Endometrium (tissue), 2 donors: ENCODE data around the gene UGT1A4.
"Not testable (repeated sequence)": the region's sequence is repeated elsewhere in the genome, so short reads cannot be mapped to it uniquely, and the experiment has no call there.

Experiments used
- FAIRE-seq: peaks from 2 replicates; lab custom pipeline; 2012; peaks lifted over from hg19 to GRCh38; lab: Jason Lieb, UNC
- donor health status: control.
- donor health status: control.

UGT1A4 gene

DNA sequence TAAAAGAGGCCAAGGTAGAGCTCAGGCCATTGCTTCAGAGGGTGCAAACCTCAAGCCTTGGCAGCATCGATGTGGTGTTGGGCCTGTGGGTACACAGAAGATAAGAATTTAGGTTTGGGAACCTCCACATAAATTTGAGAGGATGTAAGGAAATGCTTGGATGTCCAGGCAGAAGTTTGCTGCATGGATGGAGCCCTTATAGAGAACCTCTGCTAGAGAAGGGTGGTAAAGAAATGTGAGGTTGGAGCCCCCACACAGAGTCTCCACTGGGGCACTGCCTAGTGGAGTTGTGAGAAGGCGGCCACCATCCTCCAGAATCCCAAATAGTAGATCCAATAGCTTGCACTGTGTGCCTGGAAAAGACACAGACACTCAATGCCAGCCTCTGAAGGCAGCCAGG lies 32.2 kb downstream of the UGT1A4 start:
- not testable (repeated sequence) for FAIRE-seq

DNA sequence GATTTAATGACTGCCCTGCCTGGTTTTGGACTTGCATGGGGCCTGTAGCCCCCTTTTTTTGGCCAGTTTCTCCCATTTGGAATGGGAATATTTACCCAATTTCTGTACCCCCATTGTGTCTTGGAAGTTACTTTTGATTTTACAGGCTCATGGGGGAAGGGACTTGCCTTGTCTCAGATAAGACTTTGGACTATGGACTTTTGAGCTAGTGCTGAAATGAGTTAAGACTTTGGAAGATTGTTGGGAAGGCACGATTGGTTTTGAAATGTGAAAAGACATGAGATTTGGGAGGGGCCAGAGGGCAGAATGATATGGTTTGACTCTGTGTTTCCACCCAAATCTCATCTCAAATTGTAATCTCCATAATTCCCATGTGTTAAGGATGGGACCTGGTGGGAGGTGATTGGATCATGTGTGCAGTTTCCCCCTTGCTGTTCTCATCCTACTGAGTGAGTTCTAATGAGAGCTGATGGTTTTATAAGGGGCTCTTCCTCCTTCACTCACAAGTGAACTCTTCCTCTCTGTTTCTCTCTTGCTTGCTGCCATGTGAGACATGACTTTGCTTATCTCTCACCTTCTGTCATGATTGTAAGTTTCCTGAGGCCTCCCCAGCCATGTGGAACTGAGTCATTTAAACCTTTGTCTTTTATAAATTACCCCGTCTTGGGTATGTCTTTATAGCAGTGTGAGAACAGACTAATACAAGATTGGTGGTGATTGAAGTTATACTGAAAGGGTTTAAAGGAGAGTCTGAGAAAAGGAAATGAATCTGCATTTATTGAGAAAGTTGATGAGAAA lies 32.9 kb downstream of the UGT1A4 start:
- not testable (repeated sequence) for FAIRE-seq

DNA sequence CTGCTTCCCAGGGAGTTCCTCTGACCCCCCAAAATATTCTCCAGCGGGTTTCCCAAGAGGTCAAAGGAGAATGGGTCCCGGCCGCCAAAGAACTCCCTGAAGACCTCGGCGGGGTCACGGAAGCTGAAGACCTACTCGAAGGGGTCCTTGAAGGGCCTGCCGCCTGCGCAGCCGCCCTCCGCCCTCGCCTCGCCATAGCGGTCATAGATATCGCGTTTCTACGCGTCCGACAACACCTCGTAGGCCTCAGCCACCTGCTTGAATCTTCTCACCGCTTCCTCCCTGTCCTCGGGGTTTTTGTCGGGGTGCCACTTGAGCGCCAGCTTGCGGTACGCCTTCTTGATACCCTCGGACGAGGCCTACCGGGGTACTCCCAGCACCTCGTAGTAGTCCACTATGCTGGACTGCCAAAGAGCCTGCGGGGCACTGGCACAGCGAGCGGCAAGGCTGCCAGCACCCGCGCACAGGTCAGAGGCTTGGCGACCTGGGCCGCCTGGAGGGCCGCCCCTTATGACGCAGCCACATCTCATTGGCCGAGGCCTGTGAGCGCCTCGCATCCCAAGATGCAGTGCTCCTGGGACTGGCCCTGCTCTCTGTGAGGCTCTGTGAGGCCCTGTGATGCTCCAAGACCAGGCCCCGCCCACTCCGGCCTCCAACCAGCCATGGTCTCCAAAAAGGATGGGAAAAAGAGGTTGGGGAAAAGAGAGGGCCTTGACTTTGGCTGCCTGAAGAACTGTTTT lies 36.5 kb downstream of the UGT1A4 start:
- FAIRE-seq: no peak

DNA sequence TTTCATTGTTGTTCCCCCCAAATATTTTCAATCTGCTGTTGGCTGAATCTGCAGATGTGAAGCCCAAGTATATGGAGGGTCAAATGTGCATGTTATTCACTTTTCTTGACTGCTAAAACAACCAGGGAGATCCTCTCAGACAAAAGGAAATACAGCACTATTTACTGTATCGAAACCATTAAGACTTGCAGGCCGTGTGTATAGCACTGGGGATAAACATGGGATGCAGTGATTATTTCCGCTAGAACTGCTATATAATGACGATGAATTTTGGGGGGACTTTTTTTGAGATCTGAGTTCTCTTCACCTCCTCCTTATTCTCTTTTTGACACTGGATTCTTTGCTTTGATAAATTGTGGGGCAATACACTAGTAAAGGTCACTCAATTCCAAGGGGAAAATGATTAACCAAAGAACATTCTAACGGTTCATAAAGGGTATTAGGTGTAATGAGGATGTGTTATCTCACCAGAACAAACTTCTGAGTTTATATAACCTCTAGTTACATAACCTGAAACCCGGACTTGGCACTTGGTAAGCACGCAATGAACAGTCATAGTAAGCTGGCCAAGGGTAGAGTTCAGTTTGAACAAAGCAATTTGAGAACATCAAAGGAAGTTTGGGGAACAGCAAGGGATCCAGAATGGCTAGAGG lies 38.0 kb downstream of the UGT1A4 start:
- FAIRE-seq: no peak

DNA sequence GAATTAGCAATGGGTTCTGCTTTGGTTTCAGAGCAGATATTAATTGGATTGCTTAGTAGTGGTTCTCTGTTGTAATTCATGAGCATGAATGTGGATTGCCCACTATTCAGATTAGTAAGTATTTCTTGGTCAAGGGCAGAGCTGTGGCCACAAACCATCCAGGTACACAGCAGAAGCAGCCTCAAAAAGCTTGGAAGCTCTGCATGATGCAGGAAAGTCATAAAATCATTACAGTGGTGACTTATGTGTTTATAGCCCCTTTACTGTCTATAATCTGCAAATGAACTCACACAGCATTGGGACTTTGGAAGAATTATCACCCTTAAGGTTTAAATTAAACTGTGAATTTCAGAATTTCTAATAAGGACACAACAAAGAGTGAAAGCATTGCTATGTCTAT lies 39.6 kb downstream of the UGT1A4 start:
- no peak for FAIRE-seq

DNA sequence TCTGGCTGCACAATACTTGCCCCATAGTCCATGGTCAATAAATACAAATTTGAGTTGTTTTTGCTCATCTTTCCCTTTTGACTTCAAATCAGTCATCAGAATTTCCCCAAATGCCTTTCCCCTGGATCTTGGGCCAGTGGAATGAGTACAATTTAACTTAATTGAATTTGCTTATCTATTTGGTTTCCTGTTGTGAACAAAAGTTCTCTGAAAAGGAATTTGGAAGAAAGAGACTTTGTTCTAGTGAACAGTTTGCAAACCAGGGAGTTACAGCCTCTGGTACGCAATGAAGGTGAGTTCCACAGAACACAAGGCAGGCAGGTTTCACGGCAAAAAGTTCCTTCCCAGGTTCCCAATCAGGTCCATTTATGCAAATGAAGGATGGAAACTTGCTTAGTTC lies 40.3 kb downstream of the UGT1A4 start:
- FAIRE-seq: no peak

DNA sequence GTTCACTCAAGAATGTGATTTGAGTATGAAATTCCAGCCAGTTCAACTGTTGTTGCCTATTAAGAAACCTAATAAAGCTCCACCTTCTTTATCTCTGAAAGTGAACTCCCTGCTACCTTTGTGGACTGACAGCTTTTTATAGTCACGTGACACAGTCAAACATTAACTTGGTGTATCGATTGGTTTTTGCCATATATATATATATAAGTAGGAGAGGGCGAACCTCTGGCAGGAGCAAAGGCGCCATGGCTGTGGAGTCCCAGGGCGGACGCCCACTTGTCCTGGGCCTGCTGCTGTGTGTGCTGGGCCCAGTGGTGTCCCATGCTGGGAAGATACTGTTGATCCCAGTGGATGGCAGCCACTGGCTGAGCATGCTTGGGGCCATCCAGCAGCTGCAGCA lies 41.5 kb downstream of the UGT1A4 start, which contains the start of gene UGT1A1:
Gene UGT1A1 (plus strand): TSS at position 228 of the 400 bp plus-strand sequence. CDS start 18 bp downstream, at position 246.
- no peak for FAIRE-seq

DNA sequence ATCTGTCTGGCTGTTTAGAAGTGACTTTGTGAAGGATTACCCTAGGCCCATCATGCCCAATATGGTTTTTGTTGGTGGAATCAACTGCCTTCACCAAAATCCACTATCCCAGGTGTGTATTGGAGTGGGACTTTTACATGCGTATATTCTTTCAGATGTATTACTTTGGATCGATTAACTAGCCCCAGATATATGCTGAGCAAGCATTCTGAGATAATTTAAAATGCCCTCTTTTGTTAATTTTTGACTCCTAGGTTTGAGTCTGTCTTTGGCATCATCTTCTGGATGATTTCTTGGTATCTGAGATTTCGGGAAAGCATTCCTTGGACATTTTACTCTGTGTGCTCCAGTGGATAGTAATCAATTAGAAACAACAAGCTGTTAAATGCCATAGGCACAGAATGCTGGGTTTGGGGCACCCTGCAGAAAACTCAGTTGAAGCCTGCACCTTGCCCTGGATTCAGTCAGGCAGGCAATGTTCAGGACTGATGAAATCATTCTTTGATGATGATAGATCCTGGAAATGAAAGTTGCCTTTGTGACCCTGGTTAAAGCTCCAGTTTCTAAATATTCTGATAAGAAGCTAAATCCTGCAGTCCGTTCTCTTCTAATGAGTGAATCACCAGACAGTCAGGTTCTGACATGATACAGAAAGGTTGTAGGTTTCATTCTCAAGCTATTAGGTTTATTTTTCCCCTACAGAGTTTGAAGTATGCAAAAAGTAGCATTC lies 42.7 kb downstream of the UGT1A4 start:
- no peak for FAIRE-seq

DNA sequence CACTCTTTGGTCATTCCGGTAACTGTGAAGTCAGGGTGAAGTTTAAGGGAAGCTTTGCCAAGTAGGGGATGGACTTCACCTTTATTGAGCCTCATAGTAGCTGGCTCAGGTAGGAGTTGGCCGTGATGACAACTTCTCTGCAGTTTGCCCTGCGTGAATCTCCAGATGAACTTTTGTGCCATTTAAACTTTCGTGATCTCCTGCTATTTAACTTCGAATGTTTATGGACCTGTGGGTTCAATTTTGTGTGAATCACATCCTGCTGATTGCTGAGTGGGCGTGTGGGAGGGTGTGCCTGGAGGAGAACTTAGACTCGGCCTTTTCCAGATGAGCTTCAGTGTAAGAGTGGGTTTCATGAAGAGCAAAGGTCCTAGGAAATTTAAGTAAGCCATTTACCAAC lies 45.7 kb downstream of the UGT1A4 start:
- FAIRE-seq: no peak

DNA sequence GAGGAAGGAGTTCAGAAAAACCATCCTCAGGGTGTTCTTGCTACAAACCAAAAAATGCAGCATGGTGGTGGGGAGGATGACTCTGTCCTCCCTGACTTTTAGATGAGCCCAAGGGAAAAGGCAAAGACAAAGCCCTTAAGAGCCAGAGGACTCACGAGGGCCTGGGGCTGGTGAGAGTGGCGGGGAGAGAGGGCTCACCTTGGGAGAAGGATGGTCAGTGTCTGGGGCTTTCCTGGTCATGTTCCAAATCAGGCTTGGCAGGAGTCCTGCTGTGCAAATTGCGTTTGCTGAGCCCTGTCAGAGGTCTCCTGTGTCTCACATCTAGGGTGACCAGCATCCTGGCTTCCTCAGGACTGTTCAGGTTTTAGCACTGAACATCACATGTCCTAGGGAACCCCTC lies 46.2 kb downstream of the UGT1A4 start:
- FAIRE-seq: no peak

DNA sequence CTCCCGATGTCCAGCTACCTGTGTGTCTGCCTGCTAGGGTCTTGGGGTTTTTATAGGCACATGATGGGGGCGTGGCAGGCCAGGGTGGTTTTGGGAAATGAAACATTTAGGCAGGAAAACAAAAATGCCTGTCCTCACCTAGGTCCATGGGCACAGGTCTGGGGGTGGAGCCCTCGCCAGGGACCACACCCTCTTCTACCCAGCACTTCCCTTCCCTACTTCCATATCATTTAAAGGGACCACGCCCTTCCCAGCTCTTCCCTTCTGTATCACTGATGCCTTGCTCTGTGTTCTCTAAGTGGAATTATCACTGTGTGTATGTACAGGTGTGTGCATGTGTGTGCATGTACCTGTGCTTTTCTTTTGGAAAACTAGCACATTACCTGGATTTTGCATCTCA lies 47.9 kb downstream of the UGT1A4 start:
- FAIRE-seq: no peak

DNA sequence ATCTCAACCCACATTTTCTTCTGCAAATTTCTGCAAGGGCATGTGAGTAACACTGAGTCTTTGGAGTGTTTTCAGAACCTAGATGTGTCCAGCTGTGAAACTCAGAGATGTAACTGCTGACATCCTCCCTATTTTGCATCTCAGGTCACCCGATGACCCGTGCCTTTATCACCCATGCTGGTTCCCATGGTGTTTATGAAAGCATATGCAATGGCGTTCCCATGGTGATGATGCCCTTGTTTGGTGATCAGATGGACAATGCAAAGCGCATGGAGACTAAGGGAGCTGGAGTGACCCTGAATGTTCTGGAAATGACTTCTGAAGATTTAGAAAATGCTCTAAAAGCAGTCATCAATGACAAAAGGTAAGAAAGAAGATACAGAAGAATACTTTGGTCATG lies 49.5 kb downstream of the UGT1A4 start:
- FAIRE-seq: no peak

DNA sequence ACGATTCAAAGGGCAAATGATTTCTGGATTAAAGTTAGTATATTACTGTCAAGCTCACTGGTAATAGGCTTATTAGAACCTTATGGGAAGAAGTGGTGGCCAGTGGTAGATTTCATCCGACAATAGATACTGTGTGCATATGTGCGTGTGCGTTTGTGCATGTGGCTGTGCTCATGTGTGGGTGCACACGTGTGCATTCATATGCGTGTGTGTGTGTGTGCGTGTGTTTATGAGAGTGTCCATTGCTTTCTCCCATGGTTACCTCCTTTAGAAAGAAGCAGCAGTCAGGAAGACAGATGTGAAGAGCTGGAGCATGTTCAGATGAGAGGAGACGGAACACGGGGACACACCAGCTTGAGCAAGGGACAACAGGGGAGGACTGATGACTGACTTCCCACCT lies 50.7 kb downstream of the UGT1A4 start:
- FAIRE-seq: no peak

DNA sequence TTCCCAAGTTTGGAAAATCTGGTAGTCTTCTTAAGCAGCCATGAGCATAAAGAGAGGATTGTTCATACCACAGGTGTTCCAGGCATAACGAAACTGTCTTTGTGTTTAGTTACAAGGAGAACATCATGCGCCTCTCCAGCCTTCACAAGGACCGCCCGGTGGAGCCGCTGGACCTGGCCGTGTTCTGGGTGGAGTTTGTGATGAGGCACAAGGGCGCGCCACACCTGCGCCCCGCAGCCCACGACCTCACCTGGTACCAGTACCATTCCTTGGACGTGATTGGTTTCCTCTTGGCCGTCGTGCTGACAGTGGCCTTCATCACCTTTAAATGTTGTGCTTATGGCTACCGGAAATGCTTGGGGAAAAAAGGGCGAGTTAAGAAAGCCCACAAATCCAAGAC lies 53.6 kb downstream of the UGT1A4 start:
- no peak for FAIRE-seq

DNA sequence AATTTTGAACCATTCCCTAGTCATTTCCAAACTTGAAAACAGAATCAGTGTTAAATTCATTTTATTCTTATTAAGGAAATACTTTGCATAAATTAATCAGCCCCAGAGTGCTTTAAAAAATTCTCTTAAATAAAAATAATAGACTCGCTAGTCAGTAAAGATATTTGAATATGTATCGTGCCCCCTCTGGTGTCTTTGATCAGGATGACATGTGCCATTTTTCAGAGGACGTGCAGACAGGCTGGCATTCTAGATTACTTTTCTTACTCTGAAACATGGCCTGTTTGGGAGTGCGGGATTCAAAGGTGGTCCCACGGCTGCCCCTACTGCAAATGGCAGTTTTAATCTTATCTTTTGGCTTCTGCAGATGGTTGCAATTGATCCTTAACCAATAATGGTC lies 54.0 kb downstream of the UGT1A4 start:
- no peak for FAIRE-seq

DNA sequence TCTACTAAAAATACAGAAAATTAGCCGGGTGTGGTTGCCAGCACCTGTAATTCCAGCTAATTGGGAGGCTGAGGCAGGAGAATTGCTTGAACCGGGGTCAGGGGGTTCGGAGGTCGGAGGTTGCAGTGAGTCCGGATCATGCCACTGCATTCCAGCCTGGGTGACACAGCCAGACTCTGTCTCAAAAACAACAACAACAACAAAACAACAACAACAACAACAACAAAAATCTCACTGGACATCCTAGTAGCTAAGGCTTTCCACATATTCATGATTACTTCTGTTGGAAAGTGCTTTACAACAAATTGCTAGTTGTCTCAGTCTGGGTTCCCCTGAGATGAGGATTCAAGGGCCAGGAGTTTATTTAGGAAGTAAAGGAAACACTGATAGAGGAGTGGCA lies 55.3 kb downstream of the UGT1A4 start:
- no peak for FAIRE-seq

DNA sequence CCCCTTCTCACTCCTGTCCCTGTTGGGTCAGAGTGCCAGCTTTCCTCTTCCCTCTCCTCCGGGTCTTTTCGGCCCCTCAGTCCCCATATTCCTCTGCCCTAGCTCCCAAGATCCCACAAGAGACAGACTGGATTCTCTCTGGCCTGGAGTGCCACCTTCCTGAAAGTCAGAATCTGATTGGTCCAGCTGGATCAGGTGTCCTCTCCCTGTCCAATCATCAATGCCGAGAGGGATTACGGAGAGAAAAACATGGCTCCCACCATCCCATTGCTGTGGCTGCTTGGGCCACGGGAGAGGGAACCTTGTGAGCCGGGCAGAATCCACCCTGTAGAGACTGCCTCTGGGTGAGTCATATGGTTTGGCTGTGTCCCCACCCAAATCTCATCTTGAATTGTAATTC lies 56.9 kb downstream of the UGT1A4 start:
- no peak for FAIRE-seq

DNA sequence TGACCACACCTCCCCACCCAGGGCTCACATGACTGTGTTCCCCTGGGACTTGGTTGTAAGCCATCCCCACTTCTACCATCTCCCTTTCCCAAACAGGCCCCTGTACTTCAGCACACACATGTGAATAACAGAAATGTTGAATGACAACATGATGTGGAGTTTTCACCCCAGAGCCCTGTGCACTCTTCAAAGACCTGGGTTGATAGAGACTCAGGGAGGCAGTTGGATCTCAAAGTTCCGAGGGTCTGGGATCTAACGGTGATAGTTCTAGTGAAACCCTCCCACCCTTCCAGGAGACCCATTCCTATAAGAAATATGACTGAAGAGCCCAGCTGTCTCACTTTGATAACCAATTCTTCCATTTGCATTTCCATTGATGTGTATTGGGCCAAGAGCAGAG lies 59.5 kb downstream of the UGT1A4 start, which contains the start of gene MROH2A:
Gene MROH2A (plus strand): TSS at position 301 of the 400 bp plus-strand sequence. CDS start 1,029 bp downstream, outside the sequence.
- FAIRE-seq: no peak

DNA sequence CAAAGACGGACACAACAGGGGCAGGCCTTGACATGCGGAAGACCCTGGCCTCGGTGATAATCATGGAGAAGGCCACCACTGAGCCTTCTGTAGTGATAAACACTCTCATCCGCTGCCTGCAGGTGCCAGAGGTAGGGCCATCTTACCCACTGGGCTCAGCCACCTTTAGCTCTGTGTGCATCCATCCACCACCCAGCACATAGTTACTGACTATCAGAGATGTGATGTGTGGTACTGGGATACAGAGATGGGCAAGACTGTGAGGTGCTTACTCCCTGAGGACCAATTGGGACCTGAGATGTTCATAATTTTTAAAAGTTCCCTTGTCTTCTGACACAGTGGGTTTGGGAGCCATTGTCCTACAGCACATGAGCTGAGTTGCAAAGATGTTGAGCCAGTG lies 61.2 kb downstream of the UGT1A4 start:
- no peak for FAIRE-seq

DNA sequence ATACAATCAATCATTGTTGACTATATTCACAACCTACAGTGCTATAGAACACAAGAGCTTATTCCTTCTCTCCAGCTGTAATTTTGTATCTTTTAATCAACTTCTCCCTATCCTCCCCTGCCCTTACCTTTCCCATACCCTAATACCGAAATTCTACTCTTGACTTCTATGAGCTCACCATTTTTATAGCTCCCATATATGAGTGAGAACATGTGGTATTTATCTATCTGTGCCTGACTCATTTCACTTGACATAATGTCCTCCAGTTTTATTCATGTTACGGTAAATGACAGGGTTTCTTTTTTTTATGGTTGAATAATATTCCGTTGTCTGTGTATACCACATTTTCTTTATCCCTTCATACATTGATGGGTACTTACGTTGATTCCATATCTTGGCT lies 62.2 kb downstream of the UGT1A4 start:
- FAIRE-seq: no peak

DNA sequence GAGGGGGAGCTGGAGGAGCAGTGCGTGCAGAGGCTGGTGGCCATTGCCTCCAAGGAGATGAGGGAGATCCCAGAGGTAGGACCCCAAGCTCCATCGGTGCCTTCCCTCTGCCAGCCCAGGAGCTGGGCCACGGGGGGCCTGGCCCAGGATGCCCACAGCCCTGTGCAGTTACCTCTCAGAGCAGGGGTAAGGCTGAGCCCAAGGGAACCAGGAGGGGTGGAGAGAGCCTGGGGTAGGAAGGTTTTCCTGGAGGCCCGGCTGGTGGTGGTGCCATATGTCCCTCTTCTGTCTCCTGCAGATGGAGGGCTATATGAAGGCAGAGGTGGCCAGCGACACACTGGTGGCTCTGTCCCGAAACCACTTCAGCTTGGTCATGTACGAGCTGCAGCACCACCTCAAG lies 71.0 kb downstream of the UGT1A4 start:
- no peak for FAIRE-seq

DNA sequence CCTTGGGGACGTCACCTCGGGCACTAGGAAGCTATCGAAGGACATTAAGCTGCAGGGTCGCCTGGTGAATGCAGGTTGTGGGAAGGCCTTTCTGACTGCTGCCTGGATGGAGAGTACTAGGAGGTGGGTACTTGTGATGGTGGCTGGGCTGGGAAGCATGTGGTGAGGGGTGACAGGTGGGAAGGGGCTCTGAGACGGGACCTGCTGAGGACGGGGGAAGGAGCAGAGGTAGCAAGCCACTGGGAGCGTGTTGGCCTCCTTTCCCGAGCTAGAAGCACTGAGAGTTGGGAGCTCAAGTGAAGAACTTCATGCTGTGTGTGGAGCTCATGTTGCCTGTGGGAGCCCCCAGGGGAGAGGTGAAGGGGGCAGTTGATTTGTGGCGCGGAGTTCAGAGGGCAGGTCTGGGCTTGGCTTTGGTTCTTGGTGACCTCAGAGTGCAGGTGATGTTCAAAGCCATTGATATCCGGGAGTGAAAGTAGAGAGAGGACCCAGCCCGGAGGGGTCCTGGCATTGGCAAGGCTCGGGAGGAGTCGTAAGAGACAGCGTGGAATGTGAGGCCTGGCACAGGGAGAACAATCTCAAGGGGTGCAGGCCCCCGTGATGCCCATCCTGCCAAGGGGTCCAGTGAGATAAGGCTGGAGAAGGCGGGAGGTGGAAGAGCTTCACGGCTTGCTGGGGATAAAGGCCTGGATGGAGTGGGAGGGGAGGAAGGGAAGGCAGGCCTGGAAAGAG lies 72.8 kb downstream of the UGT1A4 start:
- no peak for FAIRE-seq
